HepG2 (cell line): ENCODE data around the gene RHCE. TPM values are rescaled to one million over a fixed set of nuclear protein-coding genes. Genes with fewer than 3 reads are reported as not detected.

Experiments
- ARHGAP35 ChIP-seq: sonication (generic); formaldehyde crosslinking; IDR thresholded peaks from 2 replicates; pipeline ENCODE4 v1.9.0; 2022; ENCODE audit warnings: mild to moderate bottlenecking, inconsistent platforms, moderate library complexity, missing genetic modification reagents, borderline replicate concordance
- ELF3 ChIP-seq: IDR thresholded peaks from 2 replicates; pipeline ENCODE4 v1.6.1; 2016; ENCODE audit warnings: missing genetic modification reagents, missing compliant biosample characterization
- HNF4G ChIP-seq, 2 experiments: sonication (generic) in 1 of 2; formaldehyde crosslinking in 1 of 2; IDR thresholded peaks; 2 replicates each; pipeline versions ENCODE4 v1.4.0 to v1.6.1; 2011 to 2020; ENCODE audit warnings: borderline replicate concordance in 2 of 2, low read depth in 2 of 2, mild to moderate bottlenecking in 2 of 2, low read length in 1 of 2, missing genetic modification reagents in 1 of 2, moderate library complexity in 1 of 2
- KDM2A ChIP-seq: sonication (generic); formaldehyde crosslinking; IDR thresholded peaks from 2 replicates; pipeline ENCODE4 v1.4.0; 2020; ENCODE audit warnings: low read depth, missing genetic modification reagents, borderline replicate concordance
- MEIS2 ChIP-seq: sonication (generic); formaldehyde crosslinking; IDR thresholded peaks from 2 replicates; pipeline ENCODE4 v1.9.0; 2021; ENCODE audit warnings: mild to moderate bottlenecking, missing genetic modification reagents
- ZC3H13 ChIP-seq: sonication (generic); formaldehyde crosslinking; IDR thresholded peaks from 2 replicates; pipeline ENCODE4 v1.8.1; 2023; ENCODE audit warnings: mild to moderate bottlenecking, missing genetic modification reagents, moderate library complexity
- ZFYVE20 ChIP-seq: sonication (generic); formaldehyde crosslinking; IDR thresholded peaks from 2 replicates; pipeline ENCODE4 v1.8.0; 2023; ENCODE audit warnings: low read depth, mild to moderate bottlenecking, moderate library complexity, missing genetic modification reagents, borderline replicate concordance
- ZNF274 ChIP-seq: sonication (generic); formaldehyde crosslinking; IDR thresholded peaks from 2 replicates; pipeline ENCODE4 v1.5.1; 2020; ENCODE audit warnings: mild to moderate bottlenecking, missing genetic modification reagents
- ZNF296 ChIP-seq: sonication (generic); formaldehyde crosslinking; conservative IDR thresholded peaks from 2 replicates; pipeline ENCODE4 v1.5.0; 2020; ENCODE audit warnings: mild to moderate bottlenecking, missing genetic modification reagents
- ZNF747 ChIP-seq: sonication (generic); formaldehyde crosslinking; IDR thresholded peaks from 2 replicates; pipeline ENCODE4 v1.8.1; 2023; ENCODE audit warnings: missing genetic modification reagents, mild to moderate bottlenecking, borderline replicate concordance
- ZNF777 ChIP-seq: sonication (generic); formaldehyde crosslinking; IDR thresholded peaks from 2 replicates; pipeline ENCODE4 v1.4.0; 2020; ENCODE audit warnings: missing genetic modification reagents
- polyA plus RNA-seq, 8 experiments: library from polyadenylated mRNA; depleted of rRNA in 3 of 8; stranded (reverse) in 7 of 8; unstranded in 1 of 8; fragments of >200 nt; fragmentation: Illumina TruSeq in 4 of 8; extraction: Trizol in 4 of 8; gene quantifications; 2 replicates each; pipeline versions ENCODE4 v1.2.1 to v1.2.3, GENCODE V29; 2011 to 2016; ENCODE audit warnings: low read depth in 4 of 8, missing spikeins in 1 of 8, mixed read lengths in 1 of 8; ENCODE audit not compliant: insufficient read depth in 1 of 8
- total RNA-seq, 5 experiments: library from RNA; depleted of rRNA; stranded (reverse); fragments of >200 nt; fragmentation: Illumina TruSeq; extraction: Trizol; gene quantifications; 2 replicates each; pipeline ENCODE4 v1.2.3, GENCODE V29; 2016; ENCODE audit warnings: low read depth in 1 of 5
- TF ChIP-seq, protein P1 (sequence below): sonication (generic); formaldehyde crosslinking; IDR thresholded peaks from 2 replicates; pipeline ENCODE4 v1.4.0; 2020; ENCODE audit warnings: mild to moderate bottlenecking, missing genetic modification reagents
- TF ChIP-seq, protein P2 (sequence below): sonication (generic); formaldehyde crosslinking; IDR thresholded peaks from 2 replicates; pipeline ENCODE4 v1.8.1; 2023; ENCODE audit warnings: missing genetic modification reagents, mild to moderate bottlenecking, borderline replicate concordance
- TF ChIP-seq, protein P3 (sequence below): sonication (generic); formaldehyde crosslinking; IDR thresholded peaks from 2 replicates; pipeline ENCODE4 v1.5.0; 2020; ENCODE audit warnings: mild to moderate bottlenecking, missing genetic modification reagents, borderline replicate concordance
- TF ChIP-seq, protein P4 (sequence below): sonication (generic); formaldehyde crosslinking; conservative IDR thresholded peaks from 2 replicates; pipeline ENCODE4 v1.4.0; 2020; ENCODE audit warnings: mild to moderate bottlenecking, missing genetic modification reagents, moderate library complexity

RHCE gene
- total and polyA plus RNA-seq, 2 of the 13 experiments (the other 11 are each of a cell fraction or from before 2014, with no cell fraction given): 0.30 TPM; not detected in 1

DNA sequence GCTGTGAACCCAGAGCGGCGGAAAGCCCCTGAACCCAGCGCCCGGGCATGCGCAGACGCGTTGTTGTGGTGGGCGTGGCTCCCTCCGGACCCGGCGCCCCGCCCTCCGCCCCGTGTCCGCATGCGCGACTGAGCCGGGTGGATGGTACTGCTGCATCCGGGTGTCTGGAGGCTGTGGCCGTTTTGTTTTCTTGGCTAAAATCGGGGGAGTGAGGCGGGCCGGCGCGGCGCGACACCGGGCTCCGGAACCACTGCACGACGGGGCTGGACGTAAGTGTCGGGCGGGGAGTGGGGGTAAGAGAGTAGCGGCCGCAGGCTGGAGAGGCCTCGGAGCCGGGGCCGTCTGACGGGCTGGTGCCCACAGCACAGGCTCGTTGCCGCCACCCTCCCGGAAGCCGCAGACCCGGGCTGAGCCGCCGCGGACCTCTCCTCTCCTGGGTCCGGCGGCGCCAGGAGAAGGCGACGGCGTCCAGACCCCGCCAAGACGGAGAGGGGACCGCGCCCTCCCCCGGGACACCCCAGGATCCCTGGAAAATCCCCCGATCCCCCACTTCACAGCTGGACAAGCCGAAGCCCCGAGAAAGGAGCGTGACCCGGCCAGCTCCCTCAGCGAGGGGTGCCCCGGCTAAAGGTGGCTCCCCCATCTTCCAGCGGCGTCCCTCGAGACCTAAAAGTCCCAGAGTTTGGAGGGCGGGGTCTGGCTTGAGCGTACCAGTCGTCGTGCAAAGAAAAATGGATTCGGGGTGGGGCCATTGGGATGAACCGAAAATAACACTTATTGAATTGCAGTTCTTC, 82.2 kb downstream of the RHCE start, which contains the start of gene TMEM50A (continued):
- TF ChIP-seq, protein P1, sequence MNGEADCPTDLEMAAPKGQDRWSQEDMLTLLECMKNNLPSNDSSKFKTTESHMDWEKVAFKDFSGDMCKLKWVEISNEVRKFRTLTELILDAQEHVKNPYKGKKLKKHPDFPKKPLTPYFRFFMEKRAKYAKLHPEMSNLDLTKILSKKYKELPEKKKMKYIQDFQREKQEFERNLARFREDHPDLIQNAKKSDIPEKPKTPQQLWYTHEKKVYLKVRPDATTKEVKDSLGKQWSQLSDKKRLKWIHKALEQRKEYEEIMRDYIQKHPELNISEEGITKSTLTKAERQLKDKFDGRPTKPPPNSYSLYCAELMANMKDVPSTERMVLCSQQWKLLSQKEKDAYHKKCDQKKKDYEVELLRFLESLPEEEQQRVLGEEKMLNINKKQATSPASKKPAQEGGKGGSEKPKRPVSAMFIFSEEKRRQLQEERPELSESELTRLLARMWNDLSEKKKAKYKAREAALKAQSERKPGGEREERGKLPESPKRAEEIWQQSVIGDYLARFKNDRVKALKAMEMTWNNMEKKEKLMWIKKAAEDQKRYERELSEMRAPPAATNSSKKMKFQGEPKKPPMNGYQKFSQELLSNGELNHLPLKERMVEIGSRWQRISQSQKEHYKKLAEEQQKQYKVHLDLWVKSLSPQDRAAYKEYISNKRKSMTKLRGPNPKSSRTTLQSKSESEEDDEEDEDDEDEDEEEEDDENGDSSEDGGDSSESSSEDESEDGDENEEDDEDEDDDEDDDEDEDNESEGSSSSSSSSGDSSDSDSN (CRISPR knock-in tag): peak; percentile 98
- TF ChIP-seq HNF4G (IDR thresholded peaks at IDR 0.05; ENCODE audit: borderline replicate concordance, low read depth, low read length) (0 out of 2 replicates have a peak, but pooled peaks have one; percentile 9), HNF4G (CRISPR knock-in tag; IDR thresholded peaks at IDR 0.05; ENCODE audit: borderline replicate concordance, low read depth) (no peak), ZNF274 (CRISPR knock-in tag) (peak; percentile 41; the same call in 1 of the 2 replicates), ZNF747 (CRISPR knock-in tag) (peak; percentile 50; the same call in 1 of the 2 replicates), ZFYVE20 (no peak), ZNF296 (CRISPR knock-in tag) (peak; percentile 73; the same call in 1 of the 2 replicates), KDM2A (CRISPR knock-in tag) (peak; percentile 66; the same call in 1 of the 2 replicates), ZNF777 (CRISPR knock-in tag) (peak; percentile 92), MEIS2 (CRISPR knock-in tag) (no peak), ZC3H13 (CRISPR knock-in tag) (peak; percentile 42; the same call in 1 of the 2 replicates), ARHGAP35 (CRISPR knock-in tag) (0 out of 2 replicates have a peak, but pooled peaks have one; percentile 38), ELF3 (CRISPR knock-in tag) (0 out of 2 replicates have a peak, but pooled peaks have one; percentile 24)
- TF ChIP-seq, protein P2, sequence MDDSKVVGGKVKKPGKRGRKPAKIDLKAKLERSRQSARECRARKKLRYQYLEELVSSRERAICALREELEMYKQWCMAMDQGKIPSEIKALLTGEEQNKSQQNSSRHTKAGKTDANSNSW: 0 out of 2 replicates have a peak, but pooled peaks have one; percentile 31
- TF ChIP-seq, protein P3, sequence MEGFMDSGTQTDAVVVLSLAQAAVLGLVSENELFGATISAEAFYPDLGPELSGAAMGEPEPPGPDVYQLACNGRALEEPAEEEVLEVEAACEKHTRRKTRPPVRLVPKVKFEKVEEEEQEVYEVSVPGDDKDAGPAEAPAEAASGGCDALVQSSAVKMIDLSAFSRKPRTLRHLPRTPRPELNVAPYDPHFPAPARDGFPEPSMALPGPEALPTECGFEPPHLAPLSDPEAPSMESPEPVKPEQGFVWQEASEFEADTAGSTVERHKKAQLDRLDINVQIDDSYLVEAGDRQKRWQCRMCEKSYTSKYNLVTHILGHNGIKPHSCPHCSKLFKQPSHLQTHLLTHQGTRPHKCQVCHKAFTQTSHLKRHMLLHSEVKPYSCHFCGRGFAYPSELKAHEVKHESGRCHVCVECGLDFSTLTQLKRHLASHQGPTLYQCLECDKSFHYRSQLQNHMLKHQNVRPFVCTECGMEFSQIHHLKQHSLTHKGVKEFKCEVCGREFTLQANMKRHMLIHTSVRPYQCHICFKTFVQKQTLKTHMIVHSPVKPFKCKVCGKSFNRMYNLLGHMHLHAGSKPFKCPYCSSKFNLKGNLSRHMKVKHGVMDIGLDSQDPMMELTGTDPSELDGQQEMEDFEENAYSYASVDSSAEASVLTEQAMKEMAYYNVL (CRISPR knock-in tag): peak; percentile 56; the same call in 1 of the 2 replicates
- TF ChIP-seq, protein P4, sequence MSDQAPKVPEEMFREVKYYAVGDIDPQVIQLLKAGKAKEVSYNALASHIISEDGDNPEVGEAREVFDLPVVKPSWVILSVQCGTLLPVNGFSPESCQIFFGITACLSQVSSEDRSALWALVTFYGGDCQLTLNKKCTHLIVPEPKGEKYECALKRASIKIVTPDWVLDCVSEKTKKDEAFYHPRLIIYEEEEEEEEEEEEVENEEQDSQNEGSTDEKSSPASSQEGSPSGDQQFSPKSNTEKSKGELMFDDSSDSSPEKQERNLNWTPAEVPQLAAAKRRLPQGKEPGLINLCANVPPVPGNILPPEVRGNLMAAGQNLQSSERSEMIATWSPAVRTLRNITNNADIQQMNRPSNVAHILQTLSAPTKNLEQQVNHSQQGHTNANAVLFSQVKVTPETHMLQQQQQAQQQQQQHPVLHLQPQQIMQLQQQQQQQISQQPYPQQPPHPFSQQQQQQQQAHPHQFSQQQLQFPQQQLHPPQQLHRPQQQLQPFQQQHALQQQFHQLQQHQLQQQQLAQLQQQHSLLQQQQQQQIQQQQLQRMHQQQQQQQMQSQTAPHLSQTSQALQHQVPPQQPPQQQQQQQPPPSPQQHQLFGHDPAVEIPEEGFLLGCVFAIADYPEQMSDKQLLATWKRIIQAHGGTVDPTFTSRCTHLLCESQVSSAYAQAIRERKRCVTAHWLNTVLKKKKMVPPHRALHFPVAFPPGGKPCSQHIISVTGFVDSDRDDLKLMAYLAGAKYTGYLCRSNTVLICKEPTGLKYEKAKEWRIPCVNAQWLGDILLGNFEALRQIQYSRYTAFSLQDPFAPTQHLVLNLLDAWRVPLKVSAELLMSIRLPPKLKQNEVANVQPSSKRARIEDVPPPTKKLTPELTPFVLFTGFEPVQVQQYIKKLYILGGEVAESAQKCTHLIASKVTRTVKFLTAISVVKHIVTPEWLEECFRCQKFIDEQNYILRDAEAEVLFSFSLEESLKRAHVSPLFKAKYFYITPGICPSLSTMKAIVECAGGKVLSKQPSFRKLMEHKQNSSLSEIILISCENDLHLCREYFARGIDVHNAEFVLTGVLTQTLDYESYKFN: 0 out of 2 replicates have a peak, but pooled peaks have one; percentile 12
